ENCODE data around the gene ZNF17.
"Not testable (repeated sequence)": the region's sequence is repeated elsewhere in the genome, so short reads cannot be mapped to it uniquely, and the experiment has no call there.

ZNF17 gene

GRCh38 chr19:57410877-57411671 is at the start of gene ZNF17:
ZNF17 (plus strand) TSS chr19:57411161; CDS start chr19:57413616, 2,455 bp downstream.
- Mint-ChIP-seq H3K27me3 (no peaks in the 10 kb centered on the region), H3K4me3 (peak within 1 kb of the TSS; percentile 88), H3K4me1 (peaks cover 42% of the 10 kb centered on the region), H3K36me3 (peaks cover 23% of the 10 kb centered on the region), H3K9me3 (peaks cover 8% of the 10 kb centered on the region), H3K27ac (peak within 1 kb of the TSS; percentile 84)
- ATAC-seq, result peak; percentile 100

GRCh38 chr19:57362419-57362818 is 48.5 kb upstream of the ZNF17 start:
- Mint-ChIP-seq H3K9me3 (peaks cover 11% of the 10 kb centered on the region), H3K27me3 (no peaks in the 10 kb centered on the region), H3K36me3 (peaks cover 35% of the 10 kb centered on the region), H3K27ac (peak overlapping the region; percentile 90), H3K4me1 (peaks cover 17% of the 10 kb centered on the region), H3K4me3 (no peak overlapping the region)
- ATAC-seq, result no peak

GRCh38 chr19:57362997-57363687 is 47.8 kb upstream of the ZNF17 start, which contains the start of the genes TRAPPC2B and ZNF547:
TRAPPC2B (plus strand) TSS chr19:57363551; CDS start chr19:57364834, 1,283 bp downstream.
ZNF547 (plus strand) TSS chr19:57363551; CDS start chr19:57368556, 5,005 bp downstream.
- Mint-ChIP-seq H3K36me3 (peaks cover 28% of the 10 kb centered on the region), H3K4me1 (peaks cover 17% of the 10 kb centered on the region), H3K9me3 (peaks cover 8% of the 10 kb centered on the region), H3K4me3 (peak within 1 kb of the TSS; percentile 95), H3K27me3 (no peaks in the 10 kb centered on the region), H3K27ac (peak within 1 kb of the TSS; percentile 90)
- peak; percentile 98 for ATAC-seq

GRCh38 chr19:57363688-57364181 is 47.2 kb upstream of the ZNF17 start:
- peaks cover 28% of the 10 kb centered on the region for H3K36me3 Mint-ChIP-seq
- H3K4me3 Mint-ChIP-seq, result peak overlapping the region; percentile 95
- no peaks in the 10 kb centered on the region for H3K27me3 Mint-ChIP-seq
- peaks cover 19% of the 10 kb centered on the region for H3K4me1 Mint-ChIP-seq
- H3K9me3 Mint-ChIP-seq, result peaks cover 9% of the 10 kb centered on the region
- peak overlapping the region; percentile 90 for H3K27ac Mint-ChIP-seq
- ATAC-seq, result peak; percentile 20

GRCh38 chr19:57366776-57367175 is 44.2 kb upstream of the ZNF17 start:
- Mint-ChIP-seq H3K9me3 (peaks cover 10% of the 10 kb centered on the region), H3K36me3 (peaks cover 45% of the 10 kb centered on the region), H3K27ac (no peak overlapping the region), H3K4me3 (no peak overlapping the region), H3K27me3 (no peaks in the 10 kb centered on the region), H3K4me1 (peaks cover 28% of the 10 kb centered on the region)
- ATAC-seq, result no peak

GRCh38 chr19:57374179-57374578 is 36.8 kb upstream of the ZNF17 start:
- Mint-ChIP-seq H3K27ac (no peak overlapping the region), H3K27me3 (no peaks in the 10 kb centered on the region), H3K4me1 (peaks cover 5% of the 10 kb centered on the region), H3K4me3 (no peak overlapping the region), H3K9me3 (peaks cover 25% of the 10 kb centered on the region), H3K36me3 (peaks cover 100% of the 10 kb centered on the region)
- ATAC-seq, result no peak

- not testable (repeated sequence) for H3K4me3 Mint-ChIP-seq, H3K27ac Mint-ChIP-seq, H3K27me3 Mint-ChIP-seq, ATAC-seq, H3K4me1 Mint-ChIP-seq
- H3K9me3 Mint-ChIP-seq, result peaks cover 28% of the 10 kb centered on the region
- peaks cover 100% of the 10 kb centered on the region for H3K36me3 Mint-ChIP-seq
These were observed 36.3 kb upstream of the ZNF17 start for GRCh38 chr19:57374647-57375046.

GRCh38 chr19:57376151-57376550 is 34.8 kb upstream of the ZNF17 start:
- peaks cover 29% of the 10 kb centered on the region for H3K9me3 Mint-ChIP-seq
- no peak overlapping the region for H3K4me3 Mint-ChIP-seq
- no peaks in the 10 kb centered on the region for H3K27me3 Mint-ChIP-seq
- H3K4me1 Mint-ChIP-seq, result no peaks in the 10 kb centered on the region
- no peak overlapping the region for H3K27ac Mint-ChIP-seq
- H3K36me3 Mint-ChIP-seq, result peaks cover 92% of the 10 kb centered on the region
- ATAC-seq, result no peak

GRCh38 chr19:57377498-57378146 is 33.3 kb upstream of the ZNF17 start:
- peaks cover 77% of the 10 kb centered on the region for H3K36me3 Mint-ChIP-seq
- no peak overlapping the region for H3K4me3 Mint-ChIP-seq
- peaks cover 29% of the 10 kb centered on the region for H3K9me3 Mint-ChIP-seq

GRCh38 chr19:57380923-57381322 is 30.0 kb upstream of the ZNF17 start:
- no peak for ATAC-seq
- Mint-ChIP-seq H3K9me3 (peaks cover 25% of the 10 kb centered on the region), H3K4me3 (no peak overlapping the region)

More at GRCh38 chr19:57377498-57378146, 33.3 kb upstream of the ZNF17 start:
- Mint-ChIP-seq H3K27me3 (no peaks in the 10 kb centered on the region), H3K27ac (no peak overlapping the region), H3K4me1 (no peaks in the 10 kb centered on the region)
- ATAC-seq, result no peak

GRCh38 chr19:57382806-57383488 is 28.0 kb upstream of the ZNF17 start:
- H3K27ac Mint-ChIP-seq, result no peak overlapping the region
- no peaks in the 10 kb centered on the region for H3K4me1 Mint-ChIP-seq
- peaks cover 24% of the 10 kb centered on the region for H3K36me3 Mint-ChIP-seq
- ATAC-seq, result no peak
- H3K27me3 Mint-ChIP-seq, result no peaks in the 10 kb centered on the region
- peaks cover 15% of the 10 kb centered on the region for H3K9me3 Mint-ChIP-seq
- no peak overlapping the region for H3K4me3 Mint-ChIP-seq

More at GRCh38 chr19:57380923-57381322, 30.0 kb upstream of the ZNF17 start:
- Mint-ChIP-seq H3K4me1 (no peaks in the 10 kb centered on the region), H3K27me3 (no peaks in the 10 kb centered on the region), H3K27ac (no peak overlapping the region), H3K36me3 (peaks cover 44% of the 10 kb centered on the region)

- Mint-ChIP-seq H3K27me3 (no peaks in the 10 kb centered on the region), H3K27ac (peak overlapping the region; percentile 91), H3K4me1 (peaks cover 40% of the 10 kb centered on the region), H3K4me3 (peak overlapping the region; percentile 98), H3K36me3 (peaks cover 34% of the 10 kb centered on the region), H3K9me3 (peaks cover 1% of the 10 kb centered on the region)
- ATAC-seq, result no peak
These were observed 21.7 kb upstream of the ZNF17 start for GRCh38 chr19:57389194-57389729.

GRCh38 chr19:57389730-57390598 is 21.0 kb upstream of the ZNF17 start, which contains the start of gene ZNF548:
ZNF548 (plus strand) TSS chr19:57389854; CDS start chr19:57390100, 246 bp downstream.
- Mint-ChIP-seq H3K9me3 (peaks cover 7% of the 10 kb centered on the region), H3K27ac (peak within 1 kb of the TSS; percentile 91), H3K4me3 (peak within 1 kb of the TSS; percentile 98), H3K36me3 (peaks cover 41% of the 10 kb centered on the region), H3K27me3 (no peaks in the 10 kb centered on the region), H3K4me1 (peaks cover 47% of the 10 kb centered on the region)
- ATAC-seq, result peak; percentile 100
